PC-3 (cell line): Measurements from ENCODE around the gene DIS3L2. TPM values are rescaled to one million over a fixed set of nuclear protein-coding genes. Genes with fewer than 3 reads are reported as not detected.
A peak's percentile ranks its signal among the peaks of the same experiment; 100 is the strongest.

ENCODE experiments used
- ATAC-seq: fragments of 200-7000 bp; cut with Tn5 transposase; 2 replicates; pipeline ENCODE4 v1.9.1; 2020; ENCODE audit warnings: mild to moderate bottlenecking, moderate library complexity
- BruUV-seq: library from RNA; stranded (reverse); fragments of 400-500 nt; replicated peaks from 2 replicates; lab custom pipeline; 2021; lab: Mats Ljungman, UMichigan
- CTCF ChIA-PET: fragments of 300-600 bp; sonication (Branson Sonifier 250); formaldehyde crosslinking; loops from one replicate; lab custom pipeline; 2022; ENCODE audit warnings: antibody characterized with exemption; lab: Charles Lee
- POLR2A ChIA-PET: fragments of 300-600 bp; sonication (Branson Sonifier 250); formaldehyde crosslinking; loops from one replicate; lab custom pipeline; 2022; ENCODE audit warnings: antibody characterized with exemption; ENCODE audit not compliant: unreplicated experiment; lab: Charles Lee
- DNase-seq: peaks from one replicate; pipeline ENCODE4 v3.0.0-alpha.2; 2015
- H2AFZ ChIP-seq: fragments of 300-600 bp; sonication (generic); 2 replicates; pipeline ENCODE4 v1.6.0; 2016; ENCODE audit warnings: antibody characterized with exemption, low read length
- H3F3A ChIP-seq: fragments of 300-600 bp; sonication (generic); one replicate; pipeline ENCODE4 v1.6.0; 2017; ENCODE audit warnings: antibody characterized with exemption, low read length, control low read depth, mild to moderate bottlenecking; ENCODE audit not compliant: unreplicated experiment
- H3K27ac ChIP-seq: fragments of 300-600 bp; sonication (generic); 2 replicates; pipeline ENCODE4 v1.5.1; 2016; ENCODE audit warnings: mild to moderate bottlenecking, low read length
- H3K27me3 ChIP-seq: fragments of 300-600 bp; sonication (generic); 2 replicates; pipeline ENCODE4 v1.6.1; 2016; ENCODE audit warnings: low read length, mixed read lengths
- H3K36me3 ChIP-seq: fragments of 300-600 bp; sonication (generic); 2 replicates; pipeline ENCODE4 v1.6.1; 2016; ENCODE audit warnings: low read depth, mixed run types, low read length, mixed read lengths
- H3K4me1 ChIP-seq: fragments of 300-600 bp; sonication (generic); 2 replicates; pipeline ENCODE4 v1.5.1; 2016; ENCODE audit warnings: low read length; ENCODE audit not compliant: insufficient read depth
- H3K4me2 ChIP-seq: fragments of 300-600 bp; sonication (generic); 2 replicates; pipeline ENCODE4 v1.6.0; 2016; ENCODE audit warnings: low read length
- H3K4me3 ChIP-seq: fragments of 300-600 bp; sonication (generic); 2 replicates; pipeline ENCODE4 v1.5.1; 2016; ENCODE audit warnings: mild to moderate bottlenecking, low read length, mixed read lengths
- H3K79me2 ChIP-seq: fragments of 300-600 bp; sonication (generic); 2 replicates; pipeline ENCODE4 v1.6.1; 2017; ENCODE audit warnings: low read length, mixed read lengths
- H3K9ac ChIP-seq: fragments of 300-600 bp; sonication (generic); 2 replicates; pipeline ENCODE4 v1.6.0; 2016; ENCODE audit warnings: mild to moderate bottlenecking, low read length
- H3K9me2 ChIP-seq: fragments of 300-600 bp; sonication (generic); replicated peaks from 2 replicates; pipeline ENCODE4 v1.6.1; 2016; ENCODE audit warnings: mixed run types, low read length, mixed read lengths
- H3K9me3 ChIP-seq: fragments of 300-600 bp; sonication (generic); 2 replicates; pipeline ENCODE4 v1.6.1; 2016; ENCODE audit warnings: low read length, mixed read lengths
- H4K20me1 ChIP-seq: fragments of 300-600 bp; sonication (generic); 2 replicates; pipeline ENCODE4 v1.6.1; 2016; ENCODE audit warnings: low read length, mixed read lengths
- EZH2 ChIP-seq: fragments of 300-600 bp; sonication (generic); IDR thresholded peaks from one replicate; pipeline ENCODE4 v1.6.1; 2017; ENCODE audit warnings: antibody characterized with exemption, mild to moderate bottlenecking, low read length; ENCODE audit not compliant: unreplicated experiment
- EZH2phosphoT487 ChIP-seq: fragments of 300-600 bp; sonication (generic); IDR thresholded peaks from 2 replicates; pipeline ENCODE4 v1.6.1; 2018; ENCODE audit warnings: mild to moderate bottlenecking, antibody characterized with exemption, low read length, borderline replicate concordance
- intact Hi-C: fragments of 100-400 bp; cut with micrococcal nuclease; formaldehyde crosslinking; loops from 2 replicates; pipeline ENCODE4 v1.9.0; 2023
- total RNA-seq: library from RNA; depleted of rRNA; stranded (reverse); fragments of >200 nt; gene quantifications from 2 replicates; pipeline ENCODE4 v1.2.3, GENCODE V29; 2014
- TF ChIP-seq, protein P1 (sequence below): fragments of 300-600 bp; sonication (generic); conservative IDR thresholded peaks from 2 replicates; pipeline ENCODE4 v1.5.1; 2017; ENCODE audit warnings: antibody characterized with exemption, low read depth, mild to moderate bottlenecking, low read length

Gene DIS3L2
- total RNA-seq, 1 experiment from 2014 or later, result 22.8 TPM

DNA sequence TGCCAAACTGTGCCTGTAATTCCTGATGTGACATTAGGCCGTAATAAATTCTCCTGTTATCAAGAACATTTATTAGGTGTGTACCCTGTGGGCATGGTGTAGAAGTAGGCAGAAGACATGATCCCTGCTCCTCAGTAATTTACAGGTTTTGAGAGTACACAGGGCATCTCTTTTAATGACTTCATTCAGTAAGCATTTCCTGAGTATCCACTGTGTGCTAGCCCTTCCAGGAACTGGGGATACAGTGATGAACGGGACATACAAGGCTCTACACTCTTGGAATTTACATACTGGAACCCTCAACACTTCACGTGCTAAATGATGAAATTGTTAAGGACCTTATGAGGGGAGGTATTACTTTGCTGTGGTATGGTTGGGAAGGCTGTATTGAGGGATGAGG lies 30.2 kb downstream of the DIS3L2 start:
- no peak for TF ChIP-seq EZH2phosphoT487
- no peak overlapping the region for H2AFZ ChIP-seq
- H3K4me1 ChIP-seq, result no peaks in the 10 kb centered on the region
- no peak overlapping the region for H3K9ac ChIP-seq
- BruUV-seq, result no TSS peak
- POLR2A ChIA-PET, result no interaction called here
- peaks cover 3% of the 10 kb centered on the region; the same call in 1 of the 2 replicates for H4K20me1 ChIP-seq
- intact Hi-C loops, result no loop called here
- no peaks in the 10 kb centered on the region for H3K9me2 ChIP-seq
- no peaks in the 10 kb centered on the region for H3K27me3 ChIP-seq
- H3F3A ChIP-seq, result no peaks in the 10 kb centered on the region
- no peaks in the 10 kb centered on the region for H3K9me3 ChIP-seq
- H3K27ac ChIP-seq, result no peak overlapping the region
- H3K4me3 ChIP-seq, result no peak overlapping the region
- peak; percentile 43 for ATAC-seq
- H3K4me2 ChIP-seq, result no peak overlapping the region
- H3K79me2 ChIP-seq, result peaks cover 62% of the 10 kb centered on the region
- no peaks in the 10 kb centered on the region for H3K36me3 ChIP-seq
- no peak for DNase-seq
- CTCF ChIA-PET, result interaction anchor here (0.6 kb wide), 1 partner anchor 242 kb away, joined by 3 read pairs; no protein-coding TSS in a partner anchor

DNA sequence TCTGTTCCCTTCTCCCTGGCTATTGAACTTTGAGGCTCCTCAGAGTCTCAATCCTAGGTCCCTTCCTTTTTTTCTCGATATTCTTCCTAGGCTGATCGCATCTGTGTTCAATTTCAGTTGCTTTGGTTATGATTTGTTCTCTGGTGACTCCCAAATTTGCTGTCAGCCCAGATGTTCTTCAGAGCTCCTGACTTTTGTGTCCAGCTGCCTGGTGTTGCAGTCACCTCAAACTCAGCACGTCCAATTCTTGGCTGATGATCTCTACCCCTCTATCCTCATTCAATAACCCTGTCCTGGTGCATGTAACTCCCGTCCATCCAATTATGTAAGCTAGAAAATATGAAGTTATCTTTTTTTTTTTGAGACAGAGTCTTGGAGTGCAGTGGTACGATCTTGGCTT lies 31.4 kb downstream of the DIS3L2 start:
- no TSS peak for BruUV-seq
- Histone ChIP-seq H3K9me2 (no peaks in the 10 kb centered on the region), H3K79me2 (peaks cover 60% of the 10 kb centered on the region), H3K4me1 (no peaks in the 10 kb centered on the region), H4K20me1 (peaks cover 3% of the 10 kb centered on the region; the same call in 1 of the 2 replicates), H3K4me3 (no peak overlapping the region), H3K9me3 (no peaks in the 10 kb centered on the region), H3K9ac (no peak overlapping the region), H3K27me3 (no peaks in the 10 kb centered on the region), H3K36me3 (no peaks in the 10 kb centered on the region), H3K27ac (no peak overlapping the region), H3K4me2 (no peak overlapping the region), H2AFZ (no peak overlapping the region), H3F3A (no peaks in the 10 kb centered on the region)
- TF ChIP-seq, protein P1, sequence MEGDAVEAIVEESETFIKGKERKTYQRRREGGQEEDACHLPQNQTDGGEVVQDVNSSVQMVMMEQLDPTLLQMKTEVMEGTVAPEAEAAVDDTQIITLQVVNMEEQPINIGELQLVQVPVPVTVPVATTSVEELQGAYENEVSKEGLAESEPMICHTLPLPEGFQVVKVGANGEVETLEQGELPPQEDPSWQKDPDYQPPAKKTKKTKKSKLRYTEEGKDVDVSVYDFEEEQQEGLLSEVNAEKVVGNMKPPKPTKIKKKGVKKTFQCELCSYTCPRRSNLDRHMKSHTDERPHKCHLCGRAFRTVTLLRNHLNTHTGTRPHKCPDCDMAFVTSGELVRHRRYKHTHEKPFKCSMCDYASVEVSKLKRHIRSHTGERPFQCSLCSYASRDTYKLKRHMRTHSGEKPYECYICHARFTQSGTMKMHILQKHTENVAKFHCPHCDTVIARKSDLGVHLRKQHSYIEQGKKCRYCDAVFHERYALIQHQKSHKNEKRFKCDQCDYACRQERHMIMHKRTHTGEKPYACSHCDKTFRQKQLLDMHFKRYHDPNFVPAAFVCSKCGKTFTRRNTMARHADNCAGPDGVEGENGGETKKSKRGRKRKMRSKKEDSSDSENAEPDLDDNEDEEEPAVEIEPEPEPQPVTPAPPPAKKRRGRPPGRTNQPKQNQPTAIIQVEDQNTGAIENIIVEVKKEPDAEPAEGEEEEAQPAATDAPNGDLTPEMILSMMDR, result no peak
- TF ChIP-seq EZH2phosphoT487 (no peak), EZH2 (no peak)
- intact Hi-C loops, result no loop called here
- ChIA-PET POLR2A (no interaction called here), CTCF (no interaction called here)
- DNase-seq (no peak), ATAC-seq (no peak)

DNA sequence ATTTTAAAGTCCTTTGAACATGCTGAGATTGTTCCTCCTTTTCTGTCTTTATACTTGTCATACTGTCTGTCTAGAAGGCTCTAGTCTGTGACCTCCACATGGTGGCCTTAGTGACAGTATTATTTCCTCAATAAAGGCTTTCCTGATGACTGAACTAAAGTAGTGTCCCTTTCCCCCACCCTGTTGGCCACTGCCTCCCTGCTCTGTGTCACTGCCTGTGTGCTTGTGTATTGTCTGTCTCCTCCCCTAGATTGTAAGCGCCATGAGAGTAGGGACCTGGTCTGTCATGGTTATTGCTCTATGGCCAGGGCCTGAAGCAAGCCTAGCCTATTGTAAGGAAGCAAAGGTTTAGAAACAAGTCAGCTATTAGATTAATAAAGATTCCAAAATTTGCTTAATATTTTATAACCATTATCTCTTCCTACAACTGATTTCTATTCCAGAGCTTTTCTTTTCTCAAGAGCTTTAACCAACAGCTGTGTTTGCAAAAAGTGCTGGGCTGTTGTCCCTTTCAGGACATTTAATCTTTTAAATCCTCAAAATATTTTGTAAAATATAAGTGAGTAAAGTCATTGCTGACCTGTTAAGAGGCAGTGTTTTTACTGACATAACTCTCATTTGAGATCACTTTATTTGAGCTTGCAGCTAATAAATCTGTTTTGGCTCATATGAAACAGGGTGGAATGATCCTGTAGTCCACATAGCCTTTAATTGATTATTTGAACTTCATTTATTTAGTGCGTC lies 35.5 kb downstream of the DIS3L2 start:
- Histone ChIP-seq H2AFZ (no peak overlapping the region), H3K36me3 (no peaks in the 10 kb centered on the region), H3F3A (no peaks in the 10 kb centered on the region), H3K4me1 (no peaks in the 10 kb centered on the region), H3K9me3 (no peaks in the 10 kb centered on the region), H3K9ac (no peak overlapping the region), H3K27ac (no peak overlapping the region), H3K9me2 (no peaks in the 10 kb centered on the region), H3K79me2 (peaks cover 33% of the 10 kb centered on the region), H3K27me3 (no peaks in the 10 kb centered on the region), H3K4me3 (no peak overlapping the region), H4K20me1 (no peaks in the 10 kb centered on the region; the same call in 1 of the 2 replicates), H3K4me2 (no peak overlapping the region)
- intact Hi-C loops, result no loop called here
- TF ChIP-seq EZH2 (no peak), EZH2phosphoT487 (no peak)
- TF ChIP-seq, protein P1, result no peak
- DNase-seq (no peak), ATAC-seq (no peak)
- BruUV-seq, result no TSS peak
- ChIA-PET POLR2A (no interaction called here), CTCF (no interaction called here)
